GM23338 (cell line): ENCODE data around the gene PTPN5. TPM values are rescaled to one million over a fixed set of nuclear protein-coding genes. Genes with fewer than 3 reads are reported as not detected.

Source experiments
- ATAC-seq: fragments of 200-7000 bp; cut with Tn5 transposase; 3 replicates; pipeline ENCODE4 v1.9.1; 2020
- DNase-seq: peaks from one replicate; pipeline ENCODE4 v3.0.0-alpha.2; 2015; ENCODE audit warnings: low spot score
- H2AFZ ChIP-seq: fragments of 200-600 bp; sonication (generic); 2 replicates; pipeline ENCODE4 v1.8.0; 2016; ENCODE audit warnings: antibody characterized with exemption, mild to moderate bottlenecking, moderate library complexity
- H3F3A ChIP-seq: fragments of 200-600 bp; sonication (generic); replicated peaks from 2 replicates; pipeline ENCODE4 v1.8.0; 2017; ENCODE audit warnings: antibody characterized with exemption, mixed run types, low read depth
- H3K27ac ChIP-seq: fragments of 200-600 bp; sonication (generic); 2 replicates; pipeline ENCODE4 v1.6.1; 2016; ENCODE audit warnings: low read depth
- H3K27me3 ChIP-seq: fragments of 200-600 bp; sonication (generic); 2 replicates; pipeline ENCODE4 v1.8.0; 2016; ENCODE audit warnings: mild to moderate bottlenecking, mixed run types, moderate library complexity; ENCODE audit not compliant: insufficient read depth
- H3K36me3 ChIP-seq: fragments of 200-600 bp; sonication (generic); 2 replicates; pipeline ENCODE4 v1.8.0; 2016; ENCODE audit warnings: mild to moderate bottlenecking; ENCODE audit not compliant: insufficient read depth
- H3K4me1 ChIP-seq: fragments of 200-600 bp; sonication (generic); 2 replicates; pipeline ENCODE4 v1.8.0; 2016; ENCODE audit warnings: mild to moderate bottlenecking, moderate library complexity; ENCODE audit not compliant: insufficient read depth
- H3K4me2 ChIP-seq: fragments of 200-600 bp; sonication (generic); 2 replicates; pipeline ENCODE4 v1.7.1; 2017; ENCODE audit warnings: mixed run types
- H3K4me3 ChIP-seq: fragments of 200-600 bp; sonication (generic); 2 replicates; pipeline ENCODE4 v1.6.1; 2016; ENCODE audit warnings: mixed run types
- H3K79me2 ChIP-seq: fragments of 200-600 bp; sonication (generic); replicated peaks from 2 replicates; pipeline ENCODE4 v1.8.0; 2017; ENCODE audit warnings: mild to moderate bottlenecking; ENCODE audit not compliant: insufficient read depth
- H3K9me2 ChIP-seq: fragments of 200-600 bp; sonication (generic); 2 replicates; pipeline ENCODE4 v1.8.0; 2017; ENCODE audit not compliant: insufficient read depth
- H4K20me1 ChIP-seq: fragments of 200-600 bp; sonication (generic); replicated peaks from 2 replicates; pipeline ENCODE4 v1.8.0; 2017; ENCODE audit warnings: mild to moderate bottlenecking; ENCODE audit not compliant: insufficient read depth
- H3K27ac Mint-ChIP-seq: 2 replicates; pipeline ENCODE4 v1.8.0; 2020; ENCODE audit warnings: inconsistent platforms, mild to moderate bottlenecking, moderate library complexity, mixed read lengths
- H3K27me3 Mint-ChIP-seq: 3 replicates; pipeline ENCODE4 v1.8.0; 2022; ENCODE audit warnings: low read depth, mild to moderate bottlenecking, moderate library complexity, mixed read lengths, inconsistent platforms; ENCODE audit not compliant: insufficient read depth, poor library complexity
- H3K36me3 Mint-ChIP-seq: 3 replicates; pipeline ENCODE4 v1.8.0; 2021; ENCODE audit warnings: low read depth, mild to moderate bottlenecking, inconsistent platforms, moderate library complexity, mixed read lengths
- H3K4me1 Mint-ChIP-seq: 3 replicates; pipeline ENCODE4 v1.8.0; 2020; ENCODE audit warnings: mild to moderate bottlenecking, inconsistent platforms, mixed read lengths
- H3K4me3 Mint-ChIP-seq: 3 replicates; pipeline ENCODE4 v1.8.0; 2021; ENCODE audit warnings: moderate library complexity, mild to moderate bottlenecking, inconsistent platforms, mixed read lengths
- H3K9me3 Mint-ChIP-seq: 3 replicates; pipeline ENCODE4 v1.8.0; 2020; ENCODE audit warnings: moderate library complexity, mild to moderate bottlenecking, inconsistent platforms, mixed read lengths
- CREB1 ChIP-seq: fragments of 250-450 bp; sonication (Bioruptor Pico); IDR thresholded peaks from 2 replicates; pipeline ENCODE4 v1.5.0; 2020; ENCODE audit warnings: low read depth, mild to moderate bottlenecking, moderate library complexity
- CTCF ChIP-seq, 2 experiments: fragments of 200-600 bp in 1 of 2; sonication (generic) in 1 of 2; conservative IDR thresholded peaks; 2 replicates each; pipeline versions ENCODE4 v1.5.1 to v1.6.1; 2016 to 2017; ENCODE audit warnings: antibody characterized with exemption in 2 of 2, low read depth in 2 of 2, mild to moderate bottlenecking in 2 of 2, moderate library complexity in 1 of 2
- EZH2phosphoT487 ChIP-seq: fragments of 200-600 bp; sonication (generic); IDR thresholded peaks from one replicate; pipeline ENCODE4 v1.8.1; 2018; ENCODE audit warnings: antibody characterized with exemption; ENCODE audit not compliant: unreplicated experiment
- JUNB ChIP-seq: IDR thresholded peaks from one replicate; pipeline ENCODE4 v1.6.1; 2016; ENCODE audit warnings: antibody characterized with exemption; ENCODE audit not compliant: unreplicated experiment
- POLR2AphosphoS5 ChIP-seq: IDR thresholded peaks from 2 replicates; pipeline ENCODE4 v1.6.1; 2016; ENCODE audit warnings: antibody characterized with exemption, low read depth
- STAT1 ChIP-seq: IDR thresholded peaks from one replicate; pipeline ENCODE4 v1.6.1; 2016; ENCODE audit warnings: antibody characterized with exemption; ENCODE audit not compliant: unreplicated experiment
- ZNF331 ChIP-seq: fragments of 250-450 bp; sonication (Bioruptor Pico); IDR thresholded peaks from 2 replicates; pipeline ENCODE4 v1.5.0; 2020; ENCODE audit warnings: low read depth, mild to moderate bottlenecking, moderate library complexity
- ZNF462 ChIP-seq: fragments of 250-450 bp; sonication (Bioruptor Pico); IDR thresholded peaks from 2 replicates; pipeline ENCODE4 v1.5.0; 2020; ENCODE audit warnings: mild to moderate bottlenecking, moderate library complexity
- polyA plus RNA-seq: library from polyadenylated mRNA; unstranded; fragments of >200 nt; fragmentation: Nextera tagmentation; extraction: Ambion mirVana; gene quantifications from 2 replicates; pipeline ENCODE4 v1.2.1, GENCODE V29; 2016
- total RNA-seq: library from RNA; depleted of rRNA; stranded (reverse); fragments of >200 nt; shearing (Covaris generic); gene quantifications from 2 replicates; pipeline ENCODE4 v1.2.3, GENCODE V29; 2014
- TF ChIP-seq, protein P1 (sequence below): IDR thresholded peaks from one replicate; pipeline ENCODE4 v1.6.1; 2018; ENCODE audit warnings: antibody characterized with exemption; ENCODE audit not compliant: unreplicated experiment

Gene PTPN5
- total and polyA plus RNA-seq, 2 experiments from 2014 or later = 3.7 to 5.7 TPM

- TF ChIP-seq ZNF331 (CRISPR knock-in tag) (no peak), JUNB (no peak), POLR2AphosphoS5 (no peak), CTCF (conservative IDR thresholded peaks at IDR 0.05; ENCODE audit: low read depth in 2 of 2) (no peak), ZNF462 (CRISPR knock-in tag) (no peak), STAT1 (no peak), CREB1 (no peak), EZH2phosphoT487 (no peak)
- TF ChIP-seq, protein P1, sequence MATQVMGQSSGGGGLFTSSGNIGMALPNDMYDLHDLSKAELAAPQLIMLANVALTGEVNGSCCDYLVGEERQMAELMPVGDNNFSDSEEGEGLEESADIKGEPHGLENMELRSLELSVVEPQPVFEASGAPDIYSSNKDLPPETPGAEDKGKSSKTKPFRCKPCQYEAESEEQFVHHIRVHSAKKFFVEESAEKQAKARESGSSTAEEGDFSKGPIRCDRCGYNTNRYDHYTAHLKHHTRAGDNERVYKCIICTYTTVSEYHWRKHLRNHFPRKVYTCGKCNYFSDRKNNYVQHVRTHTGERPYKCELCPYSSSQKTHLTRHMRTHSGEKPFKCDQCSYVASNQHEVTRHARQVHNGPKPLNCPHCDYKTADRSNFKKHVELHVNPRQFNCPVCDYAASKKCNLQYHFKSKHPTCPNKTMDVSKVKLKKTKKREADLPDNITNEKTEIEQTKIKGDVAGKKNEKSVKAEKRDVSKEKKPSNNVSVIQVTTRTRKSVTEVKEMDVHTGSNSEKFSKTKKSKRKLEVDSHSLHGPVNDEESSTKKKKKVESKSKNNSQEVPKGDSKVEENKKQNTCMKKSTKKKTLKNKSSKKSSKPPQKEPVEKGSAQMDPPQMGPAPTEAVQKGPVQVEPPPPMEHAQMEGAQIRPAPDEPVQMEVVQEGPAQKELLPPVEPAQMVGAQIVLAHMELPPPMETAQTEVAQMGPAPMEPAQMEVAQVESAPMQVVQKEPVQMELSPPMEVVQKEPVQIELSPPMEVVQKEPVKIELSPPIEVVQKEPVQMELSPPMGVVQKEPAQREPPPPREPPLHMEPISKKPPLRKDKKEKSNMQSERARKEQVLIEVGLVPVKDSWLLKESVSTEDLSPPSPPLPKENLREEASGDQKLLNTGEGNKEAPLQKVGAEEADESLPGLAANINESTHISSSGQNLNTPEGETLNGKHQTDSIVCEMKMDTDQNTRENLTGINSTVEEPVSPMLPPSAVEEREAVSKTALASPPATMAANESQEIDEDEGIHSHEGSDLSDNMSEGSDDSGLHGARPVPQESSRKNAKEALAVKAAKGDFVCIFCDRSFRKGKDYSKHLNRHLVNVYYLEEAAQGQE = no peak
- Histone ChIP-seq H4K20me1 (no peaks in the 10 kb centered on the region; the same call in 1 of the 2 replicates), H3K36me3 (no peaks in the 10 kb centered on the region), H2AFZ (no peak overlapping the region), H3K79me2 (no peaks in the 10 kb centered on the region), H3F3A (no peaks in the 10 kb centered on the region), H3K9me2 (no peaks in the 10 kb centered on the region), H3K27me3 (no peaks in the 10 kb centered on the region), H3K27ac (no peak overlapping the region), H3K4me3 (no peak overlapping the region), H3K4me2 (no peak overlapping the region), H3K4me1 (0 out of 2 replicates have a peak, but pooled peaks cover 4% of the 10 kb centered on the region)
- Mint-ChIP-seq H3K27ac (peak overlapping the region; percentile 63; the same call in 1 of the 2 replicates), H3K27me3 (peaks cover 3% of the 10 kb centered on the region), H3K4me1 (peaks cover 20% of the 10 kb centered on the region; the same call in 2 of the 3 replicates), H3K36me3 (no peaks in the 10 kb centered on the region), H3K4me3 (no peak overlapping the region), H3K9me3 (no peaks in the 10 kb centered on the region)
- ATAC-seq = no peak
- DNase-seq = no peak
Measured at GRCh38 chr11:18748766-18749365, 42.7 kb downstream of the PTPN5 start.
